ENCODE measurements around the gene SEC23A.

Gene SEC23A

DNA sequence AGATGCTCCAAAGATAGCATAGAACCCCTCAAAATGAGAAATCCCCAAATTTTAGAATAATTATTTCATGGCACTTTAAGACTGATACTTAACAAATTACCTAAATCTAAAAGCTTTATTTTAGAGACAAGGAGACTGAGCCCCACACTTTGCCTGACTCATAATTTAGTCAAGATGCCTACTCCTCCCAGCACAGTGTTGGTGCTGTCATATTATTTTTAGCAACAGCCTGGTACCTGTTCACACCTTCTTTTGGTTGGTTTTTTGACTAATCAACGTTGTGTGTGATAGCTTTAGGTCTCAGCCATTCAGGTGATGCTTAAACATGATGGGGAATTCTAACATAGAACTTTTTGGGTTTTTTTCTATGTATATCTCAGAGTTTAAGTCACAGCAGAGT is 120.2 kb downstream of the SEC23A start:
- no peak for DNase-seq

DNA sequence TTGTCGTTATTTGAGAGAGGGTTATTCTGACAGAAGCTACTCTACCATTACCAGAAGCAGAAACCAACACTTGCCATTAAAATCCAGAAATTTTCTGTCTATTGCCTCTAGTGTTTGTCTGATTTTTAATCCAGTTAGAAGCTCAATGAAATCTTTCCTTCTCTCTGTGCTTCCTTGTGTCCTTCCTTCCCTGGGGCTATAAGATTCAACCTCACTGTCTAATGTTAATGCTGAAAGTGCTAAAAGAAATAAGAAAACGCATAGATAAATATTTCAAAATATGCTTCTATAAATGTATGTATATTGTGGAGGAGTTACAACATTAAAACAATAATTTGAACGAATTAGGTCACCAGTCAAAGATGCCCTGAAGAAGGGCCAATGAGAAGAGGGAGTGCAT is 120.8 kb downstream of the SEC23A start:
- no peak for DNase-seq
